ENCODE measurements around the gene PFDN4.

PFDN4 gene

GRCh38 chr20:54172856-54173652, 34.8 kb upstream of the PFDN4 start:
- TF ChIP-seq CTCF (IDR thresholded peaks at IDR 0.05; ENCODE audit: borderline replicate concordance, extremely low read depth, low read length, poor library complexity, severe bottlenecking) (no peak), EZH2 (IDR thresholded peaks at IDR 0.05; ENCODE audit: borderline replicate concordance, low read depth, low read length, severe bottlenecking) (no peak)
- no peak for DNase-seq
- Histone ChIP-seq H3K4me2 (ENCODE audit: insufficient read depth, low read length) (no peak overlapping the region), H3K9ac (ENCODE audit: low read depth, low read length) (no peak overlapping the region), H2AFZ (ENCODE audit: low read depth, low read length) (no peak overlapping the region), H3K9me3 (ENCODE audit: insufficient read depth, low read length, severe bottlenecking) (no peaks in the 10 kb centered on the region), H3K36me3 (ENCODE audit: insufficient read depth, low read length) (no peaks in the 10 kb centered on the region), H3K4me1 (ENCODE audit: insufficient read depth, low read length) (no peaks in the 10 kb centered on the region), H3K27ac (ENCODE audit: low read length) (no peak overlapping the region), H3K27me3 (ENCODE audit: insufficient read depth, low read length, poor library complexity) (peaks cover 36% of the 10 kb centered on the region), H3K4me3 (ENCODE audit: low read depth in 1 of 2, low read length in 2 of 2) (no peak overlapping the region), H3K79me2 (ENCODE audit: insufficient read depth, low read length) (no peaks in the 10 kb centered on the region), H4K20me1 (ENCODE audit: insufficient read depth, low read length) (no peaks in the 10 kb centered on the region)
- ATAC-seq (ENCODE audit: insufficient read depth, low read depth): no peak

- no peak within 1 kb of the TSS for H3K9ac ChIP-seq (ENCODE audit: low read depth, low read length)
- H3K27ac ChIP-seq (ENCODE audit: low read length): no peak within 1 kb of the TSS
- H3K4me3 ChIP-seq (ENCODE audit: low read depth in 1 of 2, low read length in 2 of 2): no peak within 1 kb of the TSS
- no peak within 1 kb of the TSS for H2AFZ ChIP-seq (ENCODE audit: low read depth, low read length)
- no peaks in the 10 kb centered on the region for H3K9me3 ChIP-seq (ENCODE audit: insufficient read depth, low read length, severe bottlenecking)
- DNase-seq (no peak), ATAC-seq (ENCODE audit: insufficient read depth, low read depth) (no peak)
- no peaks in the 10 kb centered on the region for H4K20me1 ChIP-seq (ENCODE audit: insufficient read depth, low read length)
- TF ChIP-seq CTCF (IDR thresholded peaks at IDR 0.05; ENCODE audit: borderline replicate concordance, extremely low read depth, low read length, poor library complexity, severe bottlenecking) (no peak), EZH2 (IDR thresholded peaks at IDR 0.05; ENCODE audit: borderline replicate concordance, low read depth, low read length, severe bottlenecking) (no peak)
- H3K4me2 ChIP-seq (ENCODE audit: insufficient read depth, low read length): no peak within 1 kb of the TSS
- H3K79me2 ChIP-seq (ENCODE audit: insufficient read depth, low read length): no peaks in the 10 kb centered on the region
- H3K36me3 ChIP-seq (ENCODE audit: insufficient read depth, low read length): no peaks in the 10 kb centered on the region
- H3K4me1 ChIP-seq (ENCODE audit: insufficient read depth, low read length): no peaks in the 10 kb centered on the region
- peaks cover 32% of the 10 kb centered on the region for H3K27me3 ChIP-seq (ENCODE audit: insufficient read depth, low read length, poor library complexity)
These were observed 34.0 kb upstream of the PFDN4 start, which contains the start of gene CYP24A1 for GRCh38 chr20:54173653-54174456. CYP24A1 (minus strand) TSS chr20:54173986; CDS start chr20:54173579, 407 bp downstream.

GRCh38 chr20:54174457-54175175, 33.3 kb upstream of the PFDN4 start:
- Histone ChIP-seq H3K4me2 (ENCODE audit: insufficient read depth, low read length) (no peak overlapping the region), H3K4me3 (ENCODE audit: low read depth in 1 of 2, low read length in 2 of 2) (no peak overlapping the region), H3K4me1 (ENCODE audit: insufficient read depth, low read length) (no peaks in the 10 kb centered on the region), H3K27me3 (ENCODE audit: insufficient read depth, low read length, poor library complexity) (peaks cover 27% of the 10 kb centered on the region), H3K27ac (ENCODE audit: low read length) (no peak overlapping the region), H3K9ac (ENCODE audit: low read depth, low read length) (no peak overlapping the region), H2AFZ (ENCODE audit: low read depth, low read length) (no peak overlapping the region), H3K79me2 (ENCODE audit: insufficient read depth, low read length) (no peaks in the 10 kb centered on the region), H3K9me3 (ENCODE audit: insufficient read depth, low read length, severe bottlenecking) (no peaks in the 10 kb centered on the region), H4K20me1 (ENCODE audit: insufficient read depth, low read length) (no peaks in the 10 kb centered on the region), H3K36me3 (ENCODE audit: insufficient read depth, low read length) (no peaks in the 10 kb centered on the region)
- TF ChIP-seq CTCF (IDR thresholded peaks at IDR 0.05; ENCODE audit: borderline replicate concordance, extremely low read depth, low read length, poor library complexity, severe bottlenecking) (no peak), EZH2 (IDR thresholded peaks at IDR 0.05; ENCODE audit: borderline replicate concordance, low read depth, low read length, severe bottlenecking) (no peak)
- no peak for DNase-seq
- no peak for ATAC-seq (ENCODE audit: insufficient read depth, low read depth)
